CD4-positive, alpha-beta T cell (primary cell): ENCODE measurements around the gene RBMS3. TPM values are rescaled to one million over a fixed set of nuclear protein-coding genes. Genes with fewer than 3 reads are reported as not detected.

Source experiments
- ATAC-seq: fragments of 200-7000 bp; cut with Tn5 transposase; one replicate; pipeline ENCODE4 v1.10.0; 2022; ENCODE audit warnings: mild to moderate bottlenecking; ENCODE audit not compliant: poor library complexity
- CTCF ChIA-PET: fragments of 350-600 bp; sonication (Branson Sonifier 250); formaldehyde crosslinking; loops from one replicate; lab custom pipeline; 2021; ENCODE audit warnings: antibody characterized with exemption, inconsistent platforms; lab: Charles Lee
- POLR2A ChIA-PET: fragments of 350-600 bp; sonication (Branson Sonifier 250); formaldehyde crosslinking; loops from one replicate; lab custom pipeline; 2021; ENCODE audit warnings: antibody characterized with exemption, inconsistent platforms; lab: Charles Lee
- DNase-seq, 14 experiments: peaks; one replicate each; pipeline ENCODE4 v3.0.0-alpha.2; 2013 to 2020; ENCODE audit warnings: mixed read lengths in 2 of 14
- H3K27ac ChIP-seq, 2 donors: one replicate each; pipeline versions ENCODE4 v1.5.1 to v1.7.0; 2013; ENCODE audit warnings: low read length in 2 of 2, low read depth in 1 of 2, mild to moderate bottlenecking in 1 of 2
- H3K27me3 ChIP-seq, 2 experiments: 1 replicate in 1 of 2; 2 replicates in 1 of 2; pipeline versions ENCODE4 v1.6.1 to v1.7.0; 2013; ENCODE audit warnings: low read length in 2 of 2, control low read depth in 1 of 2, mild to moderate bottlenecking in 1 of 2, moderate library complexity in 1 of 2; ENCODE audit not compliant: insufficient read depth in 2 of 2, control insufficient read depth in 1 of 2
- H3K36me3 ChIP-seq: one replicate; pipeline ENCODE4 v1.6.1; 2013; ENCODE audit warnings: low read length, control low read depth; ENCODE audit not compliant: insufficient read depth
- H3K4me1 ChIP-seq: one replicate; pipeline ENCODE4 v1.6.1; 2013; ENCODE audit warnings: low read length, control low read depth; ENCODE audit not compliant: insufficient read depth
- H3K4me3 ChIP-seq: one replicate; pipeline ENCODE4 v1.5.1; 2013; ENCODE audit warnings: mild to moderate bottlenecking, low read length, moderate library complexity
- H3K9me3 ChIP-seq, 2 experiments: 1 replicate in 1 of 2; 2 replicates in 1 of 2; pipeline versions ENCODE4 v1.6.1 to v1.7.0; 2013; ENCODE audit warnings: low read length in 2 of 2, mild to moderate bottlenecking in 2 of 2, control low read depth in 1 of 2, moderate library complexity in 1 of 2; ENCODE audit not compliant: control insufficient read depth in 1 of 2, insufficient read depth in 1 of 2
- H3K27ac Mint-ChIP-seq: one replicate; pipeline ENCODE4 v1.8.0; 2020; ENCODE audit warnings: mixed read lengths
- H3K27me3 Mint-ChIP-seq: one replicate; pipeline ENCODE4 v1.8.0; 2021; ENCODE audit warnings: mixed read lengths
- H3K36me3 Mint-ChIP-seq: one replicate; pipeline ENCODE4 v1.8.0; 2021; ENCODE audit warnings: low read depth, mixed read lengths
- H3K4me1 Mint-ChIP-seq: one replicate; pipeline ENCODE4 v1.8.0; 2021; ENCODE audit warnings: low read depth, mixed read lengths
- H3K4me3 Mint-ChIP-seq: one replicate; pipeline ENCODE4 v1.8.0; 2020; ENCODE audit warnings: mild to moderate bottlenecking, mixed read lengths
- H3K9me3 Mint-ChIP-seq: one replicate; pipeline ENCODE4 v1.8.0; 2020; ENCODE audit warnings: mixed read lengths
- intact Hi-C, 2 experiments: fragments of 100-400 bp; cut with DNase I in 1 of 2; cut with micrococcal nuclease in 1 of 2; formaldehyde crosslinking; loops; one replicate each; pipeline versions ENCODE4 v1.15.1 to v1.9.0; 2023 to 2025; cut with DNase I, micrococcal nuclease
- total RNA-seq, 174 experiments: library from RNA in 2 of 174; stranded (reverse) in 2 of 174; gene quantifications; one replicate each; pipeline ENCODE4 v1.2.3 and lab custom pipeline; 2021 to 2026
- TF ChIP-seq, protein P1 (sequence below): fragments of 200-600 bp; IDR thresholded peaks from one replicate; pipeline ENCODE4 v1.8.0; 2022; ENCODE audit warnings: antibody characterized with exemption, mild to moderate bottlenecking

The RBMS3 gene
- total RNA-seq, 2 experiments from 2014 or later, result 1.6 to 1.7 TPM

DNA sequence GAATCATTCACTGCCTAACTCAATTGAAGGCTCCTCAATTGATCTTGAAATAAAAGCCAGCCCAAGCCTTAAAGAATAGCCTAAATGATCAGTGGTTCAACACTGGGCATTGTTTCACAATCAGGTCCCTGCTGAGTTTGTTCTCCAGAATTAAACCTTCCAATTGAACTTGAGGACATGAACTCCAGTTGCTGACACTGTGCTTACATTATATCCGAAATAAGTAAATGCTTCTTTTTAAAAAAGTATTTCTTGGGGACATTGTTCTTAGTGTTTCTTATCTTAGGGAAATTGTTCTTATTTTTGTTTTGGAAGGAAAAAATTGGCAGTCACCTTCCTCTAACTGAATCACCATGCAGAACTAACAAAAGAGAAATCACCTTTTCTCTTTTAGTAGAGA, 450.2 kb downstream of the RBMS3 start:
- H3K4me1 Mint-ChIP-seq, result no peaks in the 10 kb centered on the region
- no peaks in the 10 kb centered on the region for H3K4me1 ChIP-seq

GRCh38 chr3:29741231-29741630, 460.4 kb downstream of the RBMS3 start:
- Mint-ChIP-seq H3K4me3 (no peak overlapping the region), H3K4me1 (no peaks in the 10 kb centered on the region)
- H3K36me3 ChIP-seq, result no peaks in the 10 kb centered on the region

More for the DNA sequence above, 450.2 kb downstream of the RBMS3 start:
- intact Hi-C loops, result no loop called here
- Histone ChIP-seq H3K4me3 (no peak overlapping the region), H3K27ac (no peak overlapping the region), H3K36me3 (no peaks in the 10 kb centered on the region), H3K9me3 (no peaks in the 10 kb centered on the region), H3K27me3 (no peaks in the 10 kb centered on the region)
- Mint-ChIP-seq H3K4me3 (no peak overlapping the region), H3K27me3 (no peaks in the 10 kb centered on the region), H3K9me3 (peaks cover 3% of the 10 kb centered on the region), H3K36me3 (no peaks in the 10 kb centered on the region), H3K27ac (no peak overlapping the region)
- TF ChIP-seq, protein P1, sequence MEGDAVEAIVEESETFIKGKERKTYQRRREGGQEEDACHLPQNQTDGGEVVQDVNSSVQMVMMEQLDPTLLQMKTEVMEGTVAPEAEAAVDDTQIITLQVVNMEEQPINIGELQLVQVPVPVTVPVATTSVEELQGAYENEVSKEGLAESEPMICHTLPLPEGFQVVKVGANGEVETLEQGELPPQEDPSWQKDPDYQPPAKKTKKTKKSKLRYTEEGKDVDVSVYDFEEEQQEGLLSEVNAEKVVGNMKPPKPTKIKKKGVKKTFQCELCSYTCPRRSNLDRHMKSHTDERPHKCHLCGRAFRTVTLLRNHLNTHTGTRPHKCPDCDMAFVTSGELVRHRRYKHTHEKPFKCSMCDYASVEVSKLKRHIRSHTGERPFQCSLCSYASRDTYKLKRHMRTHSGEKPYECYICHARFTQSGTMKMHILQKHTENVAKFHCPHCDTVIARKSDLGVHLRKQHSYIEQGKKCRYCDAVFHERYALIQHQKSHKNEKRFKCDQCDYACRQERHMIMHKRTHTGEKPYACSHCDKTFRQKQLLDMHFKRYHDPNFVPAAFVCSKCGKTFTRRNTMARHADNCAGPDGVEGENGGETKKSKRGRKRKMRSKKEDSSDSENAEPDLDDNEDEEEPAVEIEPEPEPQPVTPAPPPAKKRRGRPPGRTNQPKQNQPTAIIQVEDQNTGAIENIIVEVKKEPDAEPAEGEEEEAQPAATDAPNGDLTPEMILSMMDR, result no peak
- POLR2A ChIA-PET, result no interaction called here
- CTCF ChIA-PET, result interaction anchor here (0.7 kb wide), 1 partner anchor 24 kb away, joined by 3 read pairs; no protein-coding TSS in a partner anchor
- no peak for ATAC-seq
- no peak for DNase-seq

DNA sequence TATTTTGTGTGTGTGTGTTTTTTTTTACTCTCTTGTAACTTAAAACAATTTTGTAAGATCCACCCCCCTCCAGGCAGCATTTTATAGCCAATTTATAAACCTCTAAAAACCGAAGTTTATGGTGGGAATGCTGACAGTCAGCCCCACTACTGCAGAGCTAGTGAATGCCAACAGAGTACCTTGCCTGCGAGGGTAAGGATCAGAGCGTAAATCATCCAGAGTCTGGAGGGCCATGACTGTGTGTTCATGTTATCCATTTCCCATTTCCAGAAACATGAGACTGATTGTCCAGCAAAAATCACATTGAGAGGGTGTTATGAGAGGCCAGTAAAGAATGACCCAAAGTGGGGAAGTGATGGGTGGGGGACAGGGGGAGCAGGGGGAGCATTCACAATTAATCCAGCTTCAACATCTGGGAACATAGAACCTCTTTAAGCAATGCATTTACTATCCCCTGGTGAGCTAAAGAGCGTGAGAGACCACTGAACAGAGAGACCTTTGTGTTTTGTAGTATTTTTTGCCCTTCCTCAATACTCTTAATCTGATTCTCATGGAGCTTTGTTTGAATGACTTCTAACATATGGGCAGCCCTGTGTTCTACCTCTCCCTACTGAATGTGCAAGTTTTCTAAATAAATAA, 464.5 kb downstream of the RBMS3 start:
- no peak overlapping the region for H3K27ac ChIP-seq
- intact Hi-C loops, result no loop called here
- Mint-ChIP-seq H3K27ac (no peak overlapping the region), H3K36me3 (no peaks in the 10 kb centered on the region), H3K4me1 (no peaks in the 10 kb centered on the region), H3K27me3 (no peaks in the 10 kb centered on the region), H3K9me3 (no peaks in the 10 kb centered on the region), H3K4me3 (no peak overlapping the region)
- POLR2A ChIA-PET, result no interaction called here
- H3K27me3 ChIP-seq, result no peaks in the 10 kb centered on the region
- ATAC-seq (no peak), DNase-seq (no peak)
- H3K4me1 ChIP-seq, result no peaks in the 10 kb centered on the region
- TF ChIP-seq, protein P1, result no peak
- CTCF ChIA-PET, result no interaction called here
- no peaks in the 10 kb centered on the region for H3K36me3 ChIP-seq
- H3K9me3 ChIP-seq, result no peaks in the 10 kb centered on the region
- H3K4me3 ChIP-seq, result no peak overlapping the region

More at GRCh38 chr3:29741231-29741630, 460.4 kb downstream of the RBMS3 start:
- no peak for ATAC-seq
- DNase-seq, result no peak
- no peaks in the 10 kb centered on the region for H3K9me3 ChIP-seq
- CTCF ChIA-PET, result no interaction called here
- no peaks in the 10 kb centered on the region for H3K27me3 ChIP-seq
- H3K27me3 Mint-ChIP-seq, result no peaks in the 10 kb centered on the region
- no peak overlapping the region for H3K27ac Mint-ChIP-seq
- TF ChIP-seq, protein P1, result no peak
- no peak overlapping the region for H3K27ac ChIP-seq
- POLR2A ChIA-PET, result no interaction called here
- no peaks in the 10 kb centered on the region for H3K36me3 Mint-ChIP-seq
- no peak overlapping the region for H3K4me3 ChIP-seq
- H3K9me3 Mint-ChIP-seq, result no peaks in the 10 kb centered on the region
- H3K4me1 ChIP-seq, result no peaks in the 10 kb centered on the region
- intact Hi-C loops, result no loop called here
